Breast epithelium (tissue), 3 donors: ENCODE data around the gene BLOC1S6.

Experiments
- CTCF ChIP-seq, 3 donors: fragments of 450-650 bp; IDR thresholded peaks; one replicate each; pipeline ENCODE4 v1.5.1; 2016 to 2017; ENCODE audit warnings: antibody characterized with exemption in 3 of 3, mild to moderate bottlenecking in 3 of 3, moderate library complexity in 3 of 3
- POLR2A ChIP-seq: fragments of 450-650 bp; IDR thresholded peaks from one replicate; pipeline ENCODE4 v1.6.1; 2016; ENCODE audit warnings: antibody characterized with exemption, mild to moderate bottlenecking, moderate library complexity
- POLR2AphosphoS5 ChIP-seq, 3 donors: sonication (generic); formaldehyde crosslinking; IDR thresholded peaks; one replicate each; pipeline ENCODE4 v1.6.1; 2017; ENCODE audit warnings: antibody characterized with exemption in 3 of 3

GRCh38 chr15:45546789-45547188, 40.4 kb upstream of the BLOC1S6 start:
- TF ChIP-seq CTCF (IDR thresholded peaks at IDR 0.05), result no peak
- TF ChIP-seq POLR2A, result no peak
- TF ChIP-seq POLR2AphosphoS5 (IDR thresholded peaks at IDR 0.05), result no peak
